SK-N-SH treated with all-trans-retinoic acid at 6 μM for 48 hours (cell line): ENCODE data around the gene FAT1.

Experiments used
- ATAC-seq: fragments of 200-7000 bp; cut with Tn5 transposase; 3 replicates; pipeline ENCODE4 v1.9.1; 2020; ENCODE audit warnings: mild to moderate bottlenecking, moderate library complexity
- ARNTL ChIP-seq: fragments of 450-650 bp; formaldehyde crosslinking; IDR thresholded peaks from 2 replicates; pipeline ENCODE4 v1.5.0; 2020; ENCODE audit warnings: low read depth, mild to moderate bottlenecking, moderate library complexity, borderline replicate concordance
- BACH2 ChIP-seq: fragments of 250-450 bp; sonication (Bioruptor Pico); IDR thresholded peaks from 2 replicates; pipeline ENCODE4 v1.9.0; 2021; ENCODE audit warnings: mild to moderate bottlenecking, borderline replicate concordance
- CSDC2 ChIP-seq: fragments of 250-450 bp; sonication (Bioruptor Pico); IDR thresholded peaks from 2 replicates; pipeline ENCODE4 v1.5.0; 2020; ENCODE audit warnings: mild to moderate bottlenecking, moderate library complexity
- ESRRG ChIP-seq: fragments of 250-450 bp; sonication (Bioruptor Pico); IDR thresholded peaks from 2 replicates; pipeline ENCODE4 v1.6.1; 2021; ENCODE audit warnings: mild to moderate bottlenecking
- GLIS3 ChIP-seq: fragments of 250-450 bp; sonication (Bioruptor Pico); IDR thresholded peaks from 2 replicates; pipeline ENCODE4 v1.5.0; 2020; ENCODE audit warnings: mild to moderate bottlenecking, moderate library complexity
- OSR1 ChIP-seq: fragments of 250-450 bp; sonication (Bioruptor Pico); IDR thresholded peaks from 2 replicates; pipeline ENCODE4 v1.8.0; 2022; ENCODE audit warnings: moderate library complexity, mild to moderate bottlenecking, inconsistent platforms
- PPARA ChIP-seq: fragments of 250-450 bp; sonication (Bioruptor Pico); IDR thresholded peaks from 2 replicates; pipeline ENCODE4 v1.5.0; 2020; ENCODE audit warnings: mild to moderate bottlenecking, borderline replicate concordance
- RARB ChIP-seq: fragments of 250-450 bp; sonication (Bioruptor Pico); IDR thresholded peaks from 2 replicates; pipeline ENCODE4 v1.8.0; 2021; ENCODE audit warnings: mild to moderate bottlenecking, moderate library complexity
- SNAI2 ChIP-seq: fragments of 250-450 bp; sonication (Bioruptor Pico); IDR thresholded peaks from 2 replicates; pipeline ENCODE4 v1.5.0; 2020; ENCODE audit warnings: mild to moderate bottlenecking, moderate library complexity
- TCF4 ChIP-seq: fragments of 250-450 bp; sonication (Bioruptor Pico); IDR thresholded peaks from 2 replicates; pipeline ENCODE4 v1.8.0; 2021; ENCODE audit warnings: mild to moderate bottlenecking, moderate library complexity, borderline replicate concordance
- TOX ChIP-seq: fragments of 250-450 bp; sonication (Bioruptor Pico); IDR thresholded peaks from 2 replicates; pipeline ENCODE4 v1.8.0; 2021; ENCODE audit warnings: mild to moderate bottlenecking, moderate library complexity, borderline replicate concordance
- ZC3H10 ChIP-seq: fragments of 250-450 bp; sonication (Bioruptor Pico); IDR thresholded peaks from 2 replicates; pipeline ENCODE4 v1.5.1; 2021; ENCODE audit warnings: mild to moderate bottlenecking, moderate library complexity
- ZFP3 ChIP-seq: fragments of 250-450 bp; sonication (Bioruptor Pico); IDR thresholded peaks from 2 replicates; pipeline ENCODE4 v1.5.0; 2020; ENCODE audit warnings: mild to moderate bottlenecking, moderate library complexity
- ZFP30 ChIP-seq: fragments of 450-650 bp; formaldehyde crosslinking; IDR thresholded peaks from 2 replicates; pipeline ENCODE4 v1.5.0; 2022; ENCODE audit warnings: mild to moderate bottlenecking, moderate library complexity
- ZNF565 ChIP-seq: fragments of 450-650 bp; formaldehyde crosslinking; conservative IDR thresholded peaks from 2 replicates; pipeline ENCODE4 v1.5.0; 2020; ENCODE audit warnings: low read depth, mild to moderate bottlenecking, moderate library complexity
- ZNF70 ChIP-seq: fragments of 450-650 bp; formaldehyde crosslinking; IDR thresholded peaks from 2 replicates; pipeline ENCODE4 v1.5.0; 2020; ENCODE audit warnings: mild to moderate bottlenecking, moderate library complexity
- ZNF8 ChIP-seq: fragments of 450-650 bp; formaldehyde crosslinking; IDR thresholded peaks from 2 replicates; pipeline ENCODE4 v1.5.0; 2020; ENCODE audit warnings: mild to moderate bottlenecking, moderate library complexity
- TF ChIP-seq, protein P1 (sequence below): fragments of 250-450 bp; sonication (Bioruptor Pico); IDR thresholded peaks from 2 replicates; pipeline ENCODE4 v1.8.0; 2021; ENCODE audit warnings: low read depth, mild to moderate bottlenecking, moderate library complexity, borderline replicate concordance
- TF ChIP-seq, protein P2 (sequence below): fragments of 250-450 bp; sonication (Bioruptor Pico); IDR thresholded peaks from 2 replicates; pipeline ENCODE4 v1.8.0; 2020; ENCODE audit warnings: mild to moderate bottlenecking, moderate library complexity, borderline replicate concordance
- TF ChIP-seq, protein P3 (sequence below): fragments of 250-450 bp; sonication (Bioruptor Pico); IDR thresholded peaks from 2 replicates; pipeline ENCODE4 v1.5.1; 2021; ENCODE audit warnings: mild to moderate bottlenecking, moderate library complexity
- TF ChIP-seq, protein P4 (sequence below): fragments of 250-450 bp; sonication (Bioruptor Pico); IDR thresholded peaks from 2 replicates; pipeline ENCODE4 v1.5.0; 2020; ENCODE audit warnings: mild to moderate bottlenecking, moderate library complexity

The FAT1 gene

DNA sequence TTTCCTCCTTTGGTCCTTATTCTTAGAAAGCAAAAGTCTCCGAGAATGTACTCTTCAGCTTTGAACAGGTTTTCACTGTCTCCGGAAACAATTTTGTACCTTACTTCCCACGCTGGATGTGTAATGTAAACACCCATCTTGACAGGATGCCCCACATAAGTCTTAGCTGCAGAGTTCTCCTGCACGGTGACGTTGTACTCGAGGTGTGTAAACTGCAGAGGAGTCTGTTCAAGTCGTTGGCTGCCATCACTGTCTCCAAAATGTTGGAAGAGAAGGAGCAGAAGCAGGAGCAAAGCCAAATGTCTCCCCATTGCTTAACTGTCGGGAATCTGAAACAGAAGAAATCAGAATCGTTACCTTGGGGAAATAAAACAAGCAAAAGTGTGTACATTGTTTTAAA lies 14.1 kb downstream of the FAT1 start:
- ATAC-seq = no peak
- TF ChIP-seq BACH2 (CRISPR knock-in tag) (no peak), ZFP30 (no peak), CSDC2 (CRISPR knock-in tag) (no peak), OSR1 (no peak), ZNF8 (CRISPR knock-in tag) (no peak), RARB (no peak), ZNF565 (CRISPR knock-in tag) (no peak), GLIS3 (CRISPR knock-in tag) (no peak), PPARA (CRISPR knock-in tag) (no peak), TOX (no peak), TCF4 (CRISPR knock-in tag) (no peak), ZNF70 (CRISPR knock-in tag) (no peak), ESRRG (CRISPR knock-in tag) (no peak)
- TF ChIP-seq, protein P1, sequence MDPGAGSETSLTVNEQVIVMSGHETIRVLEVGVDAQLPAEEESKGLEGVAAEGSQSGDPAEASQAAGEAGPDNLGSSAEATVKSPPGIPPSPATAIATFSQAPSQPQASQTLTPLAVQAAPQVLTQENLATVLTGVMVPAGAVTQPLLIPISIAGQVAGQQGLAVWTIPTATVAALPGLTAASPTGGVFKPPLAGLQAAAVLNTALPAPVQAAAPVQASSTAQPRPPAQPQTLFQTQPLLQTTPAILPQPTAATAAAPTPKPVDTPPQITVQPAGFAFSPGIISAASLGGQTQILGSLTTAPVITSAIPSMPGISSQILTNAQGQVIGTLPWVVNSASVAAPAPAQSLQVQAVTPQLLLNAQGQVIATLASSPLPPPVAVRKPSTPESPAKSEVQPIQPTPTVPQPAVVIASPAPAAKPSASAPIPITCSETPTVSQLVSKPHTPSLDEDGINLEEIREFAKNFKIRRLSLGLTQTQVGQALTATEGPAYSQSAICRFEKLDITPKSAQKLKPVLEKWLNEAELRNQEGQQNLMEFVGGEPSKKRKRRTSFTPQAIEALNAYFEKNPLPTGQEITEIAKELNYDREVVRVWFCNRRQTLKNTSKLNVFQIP (CRISPR knock-in tag) = no peak
- TF ChIP-seq, protein P2, sequence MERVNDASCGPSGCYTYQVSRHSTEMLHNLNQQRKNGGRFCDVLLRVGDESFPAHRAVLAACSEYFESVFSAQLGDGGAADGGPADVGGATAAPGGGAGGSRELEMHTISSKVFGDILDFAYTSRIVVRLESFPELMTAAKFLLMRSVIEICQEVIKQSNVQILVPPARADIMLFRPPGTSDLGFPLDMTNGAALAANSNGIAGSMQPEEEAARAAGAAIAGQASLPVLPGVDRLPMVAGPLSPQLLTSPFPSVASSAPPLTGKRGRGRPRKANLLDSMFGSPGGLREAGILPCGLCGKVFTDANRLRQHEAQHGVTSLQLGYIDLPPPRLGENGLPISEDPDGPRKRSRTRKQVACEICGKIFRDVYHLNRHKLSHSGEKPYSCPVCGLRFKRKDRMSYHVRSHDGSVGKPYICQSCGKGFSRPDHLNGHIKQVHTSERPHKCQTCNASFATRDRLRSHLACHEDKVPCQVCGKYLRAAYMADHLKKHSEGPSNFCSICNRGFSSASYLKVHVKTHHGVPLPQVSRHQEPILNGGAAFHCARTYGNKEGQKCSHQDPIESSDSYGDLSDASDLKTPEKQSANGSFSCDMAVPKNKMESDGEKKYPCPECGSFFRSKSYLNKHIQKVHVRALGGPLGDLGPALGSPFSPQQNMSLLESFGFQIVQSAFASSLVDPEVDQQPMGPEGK (CRISPR knock-in tag) = no peak

DNA sequence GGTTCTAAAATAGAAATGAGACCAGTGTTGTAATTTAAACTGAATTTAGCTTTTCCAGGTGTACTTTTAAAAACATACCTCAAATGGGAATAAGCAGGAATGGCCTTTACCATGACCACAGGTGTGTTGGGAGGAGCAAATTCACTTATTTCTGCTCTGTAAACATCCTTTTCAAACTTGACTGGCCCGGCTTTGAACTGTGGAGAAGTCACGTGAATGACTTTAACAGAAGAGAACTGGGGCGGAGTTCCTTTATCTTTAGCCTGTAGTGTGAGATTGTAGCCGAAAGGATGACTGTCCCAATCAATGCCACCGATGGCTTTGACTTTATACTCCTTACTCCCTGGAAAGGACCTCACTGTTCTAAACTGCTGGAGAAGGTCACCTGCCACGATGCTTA lies 15.1 kb downstream of the FAT1 start:
- no peak for ATAC-seq
- TF ChIP-seq BACH2 (CRISPR knock-in tag) (no peak), ZC3H10 (CRISPR knock-in tag) (no peak), TOX (no peak), PPARA (CRISPR knock-in tag) (no peak), ZNF8 (CRISPR knock-in tag) (no peak), ARNTL (no peak), SNAI2 (no peak), ZFP3 (CRISPR knock-in tag) (no peak), GLIS3 (CRISPR knock-in tag) (no peak), ZFP30 (no peak), ESRRG (CRISPR knock-in tag) (no peak), CSDC2 (CRISPR knock-in tag) (no peak), RARB (no peak), TCF4 (CRISPR knock-in tag) (no peak), ZNF565 (CRISPR knock-in tag) (no peak)
- TF ChIP-seq, protein P2 (CRISPR knock-in tag) = no peak
- TF ChIP-seq, protein P3, sequence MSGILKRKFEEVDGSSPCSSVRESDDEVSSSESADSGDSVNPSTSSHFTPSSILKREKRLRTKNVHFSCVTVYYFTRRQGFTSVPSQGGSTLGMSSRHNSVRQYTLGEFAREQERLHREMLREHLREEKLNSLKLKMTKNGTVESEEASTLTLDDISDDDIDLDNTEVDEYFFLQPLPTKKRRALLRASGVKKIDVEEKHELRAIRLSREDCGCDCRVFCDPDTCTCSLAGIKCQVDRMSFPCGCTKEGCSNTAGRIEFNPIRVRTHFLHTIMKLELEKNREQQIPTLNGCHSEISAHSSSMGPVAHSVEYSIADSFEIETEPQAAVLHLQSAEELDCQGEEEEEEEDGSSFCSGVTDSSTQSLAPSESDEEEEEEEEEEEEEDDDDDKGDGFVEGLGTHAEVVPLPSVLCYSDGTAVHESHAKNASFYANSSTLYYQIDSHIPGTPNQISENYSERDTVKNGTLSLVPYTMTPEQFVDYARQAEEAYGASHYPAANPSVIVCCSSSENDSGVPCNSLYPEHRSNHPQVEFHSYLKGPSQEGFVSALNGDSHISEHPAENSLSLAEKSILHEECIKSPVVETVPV = no peak
- TF ChIP-seq, protein P4, sequence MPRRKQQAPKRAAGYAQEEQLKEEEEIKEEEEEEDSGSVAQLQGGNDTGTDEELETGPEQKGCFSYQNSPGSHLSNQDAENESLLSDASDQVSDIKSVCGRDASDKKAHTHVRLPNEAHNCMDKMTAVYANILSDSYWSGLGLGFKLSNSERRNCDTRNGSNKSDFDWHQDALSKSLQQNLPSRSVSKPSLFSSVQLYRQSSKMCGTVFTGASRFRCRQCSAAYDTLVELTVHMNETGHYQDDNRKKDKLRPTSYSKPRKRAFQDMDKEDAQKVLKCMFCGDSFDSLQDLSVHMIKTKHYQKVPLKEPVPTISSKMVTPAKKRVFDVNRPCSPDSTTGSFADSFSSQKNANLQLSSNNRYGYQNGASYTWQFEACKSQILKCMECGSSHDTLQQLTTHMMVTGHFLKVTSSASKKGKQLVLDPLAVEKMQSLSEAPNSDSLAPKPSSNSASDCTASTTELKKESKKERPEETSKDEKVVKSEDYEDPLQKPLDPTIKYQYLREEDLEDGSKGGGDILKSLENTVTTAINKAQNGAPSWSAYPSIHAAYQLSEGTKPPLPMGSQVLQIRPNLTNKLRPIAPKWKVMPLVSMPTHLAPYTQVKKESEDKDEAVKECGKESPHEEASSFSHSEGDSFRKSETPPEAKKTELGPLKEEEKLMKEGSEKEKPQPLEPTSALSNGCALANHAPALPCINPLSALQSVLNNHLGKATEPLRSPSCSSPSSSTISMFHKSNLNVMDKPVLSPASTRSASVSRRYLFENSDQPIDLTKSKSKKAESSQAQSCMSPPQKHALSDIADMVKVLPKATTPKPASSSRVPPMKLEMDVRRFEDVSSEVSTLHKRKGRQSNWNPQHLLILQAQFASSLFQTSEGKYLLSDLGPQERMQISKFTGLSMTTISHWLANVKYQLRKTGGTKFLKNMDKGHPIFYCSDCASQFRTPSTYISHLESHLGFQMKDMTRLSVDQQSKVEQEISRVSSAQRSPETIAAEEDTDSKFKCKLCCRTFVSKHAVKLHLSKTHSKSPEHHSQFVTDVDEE (CRISPR knock-in tag) = no peak
- TF ChIP-seq, protein P1 (CRISPR knock-in tag) = no peak
